Globus pallidus (tissue), 1 donor: ENCODE measurements around the gene PRKCZ.

Source experiments
- DNase-seq: peaks from one replicate; pipeline ENCODE4 v3.0.0-alpha.2; 2015; ENCODE audit warnings: low spot score

PRKCZ gene

GRCh38 chr1:2194319-2194897, 144.2 kb downstream of the PRKCZ start, which contains the start of gene FAAP20:
Gene FAAP20 (minus strand): TSS chr1:2194772. CDS start chr1:2194749, 23 bp downstream.
- DNase-seq: peak; percentile 63

- peak; percentile 85 for DNase-seq
Measured at GRCh38 chr1:2194898-2195673, 144.9 kb downstream of the PRKCZ start.

- no peak for DNase-seq
Measured at GRCh38 chr1:2195785-2196184, 145.6 kb downstream of the PRKCZ start.

GRCh38 chr1:2196901-2197638, 146.9 kb downstream of the PRKCZ start:
- no peak for DNase-seq

GRCh38 chr1:2197707-2198165, 147.5 kb downstream of the PRKCZ start:
- no peak for DNase-seq

- DNase-seq: no peak
Measured at GRCh38 chr1:2198571-2198970, 148.4 kb downstream of the PRKCZ start.

GRCh38 chr1:2199042-2199810, 149.0 kb downstream of the PRKCZ start:
- DNase-seq: peak; percentile 63

- no peak for DNase-seq
Measured at GRCh38 chr1:2200308-2200943, 150.2 kb downstream of the PRKCZ start.

GRCh38 chr1:2201062-2201461, 150.9 kb downstream of the PRKCZ start:
- DNase-seq: no peak

GRCh38 chr1:2202008-2202575, 151.9 kb downstream of the PRKCZ start:
- no peak for DNase-seq

GRCh38 chr1:2202843-2203601, 152.8 kb downstream of the PRKCZ start:
- no peak for DNase-seq

- DNase-seq: no peak
Measured at GRCh38 chr1:2203671-2204414, 153.6 kb downstream of the PRKCZ start.

GRCh38 chr1:2204415-2205190, 154.4 kb downstream of the PRKCZ start:
- no peak for DNase-seq

GRCh38 chr1:2205191-2205952, 155.2 kb downstream of the PRKCZ start:
- DNase-seq: peak; percentile 96

- no peak for DNase-seq
Measured at GRCh38 chr1:2206813-2207487, 156.7 kb downstream of the PRKCZ start.

GRCh38 chr1:2208309-2209239, 158.4 kb downstream of the PRKCZ start:
- no peak for DNase-seq
